GM08714 (cell line): ENCODE results near the gene TNRC18.
A peak's percentile ranks its signal among the peaks of the same experiment; 100 is the strongest.
"Not testable (repeated sequence)": the region's sequence is repeated elsewhere in the genome, so short reads cannot be mapped to it uniquely, and the experiment has no call there.

Experiments used
- H3K4me3 ChIP-seq: fragments of 200-500 bp; sonication (Bioruptor generic); 2 replicates; pipeline ENCODE4 v1.5.1; 2014; ENCODE audit warnings: mild to moderate bottlenecking, low read length, inconsistent platforms
- ZNF274 ChIP-seq: IDR thresholded peaks from 2 replicates; pipeline ENCODE4 v1.6.1; 2012; ENCODE audit warnings: mild to moderate bottlenecking, low read depth, low read length

The TNRC18 gene, protein sequence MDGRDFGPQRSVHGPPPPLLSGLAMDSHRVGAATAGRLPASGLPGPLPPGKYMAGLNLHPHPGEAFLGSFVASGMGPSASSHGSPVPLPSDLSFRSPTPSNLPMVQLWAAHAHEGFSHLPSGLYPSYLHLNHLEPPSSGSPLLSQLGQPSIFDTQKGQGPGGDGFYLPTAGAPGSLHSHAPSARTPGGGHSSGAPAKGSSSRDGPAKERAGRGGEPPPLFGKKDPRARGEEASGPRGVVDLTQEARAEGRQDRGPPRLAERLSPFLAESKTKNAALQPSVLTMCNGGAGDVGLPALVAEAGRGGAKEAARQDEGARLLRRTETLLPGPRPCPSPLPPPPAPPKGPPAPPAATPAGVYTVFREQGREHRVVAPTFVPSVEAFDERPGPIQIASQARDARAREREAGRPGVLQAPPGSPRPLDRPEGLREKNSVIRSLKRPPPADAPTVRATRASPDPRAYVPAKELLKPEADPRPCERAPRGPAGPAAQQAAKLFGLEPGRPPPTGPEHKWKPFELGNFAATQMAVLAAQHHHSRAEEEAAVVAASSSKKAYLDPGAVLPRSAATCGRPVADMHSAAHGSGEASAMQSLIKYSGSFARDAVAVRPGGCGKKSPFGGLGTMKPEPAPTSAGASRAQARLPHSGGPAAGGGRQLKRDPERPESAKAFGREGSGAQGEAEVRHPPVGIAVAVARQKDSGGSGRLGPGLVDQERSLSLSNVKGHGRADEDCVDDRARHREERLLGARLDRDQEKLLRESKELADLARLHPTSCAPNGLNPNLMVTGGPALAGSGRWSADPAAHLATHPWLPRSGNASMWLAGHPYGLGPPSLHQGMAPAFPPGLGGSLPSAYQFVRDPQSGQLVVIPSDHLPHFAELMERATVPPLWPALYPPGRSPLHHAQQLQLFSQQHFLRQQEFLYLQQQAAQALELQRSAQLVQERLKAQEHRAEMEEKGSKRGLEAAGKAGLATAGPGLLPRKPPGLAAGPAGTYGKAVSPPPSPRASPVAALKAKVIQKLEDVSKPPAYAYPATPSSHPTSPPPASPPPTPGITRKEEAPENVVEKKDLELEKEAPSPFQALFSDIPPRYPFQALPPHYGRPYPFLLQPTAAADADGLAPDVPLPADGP (N-terminal part only)

DNA sequence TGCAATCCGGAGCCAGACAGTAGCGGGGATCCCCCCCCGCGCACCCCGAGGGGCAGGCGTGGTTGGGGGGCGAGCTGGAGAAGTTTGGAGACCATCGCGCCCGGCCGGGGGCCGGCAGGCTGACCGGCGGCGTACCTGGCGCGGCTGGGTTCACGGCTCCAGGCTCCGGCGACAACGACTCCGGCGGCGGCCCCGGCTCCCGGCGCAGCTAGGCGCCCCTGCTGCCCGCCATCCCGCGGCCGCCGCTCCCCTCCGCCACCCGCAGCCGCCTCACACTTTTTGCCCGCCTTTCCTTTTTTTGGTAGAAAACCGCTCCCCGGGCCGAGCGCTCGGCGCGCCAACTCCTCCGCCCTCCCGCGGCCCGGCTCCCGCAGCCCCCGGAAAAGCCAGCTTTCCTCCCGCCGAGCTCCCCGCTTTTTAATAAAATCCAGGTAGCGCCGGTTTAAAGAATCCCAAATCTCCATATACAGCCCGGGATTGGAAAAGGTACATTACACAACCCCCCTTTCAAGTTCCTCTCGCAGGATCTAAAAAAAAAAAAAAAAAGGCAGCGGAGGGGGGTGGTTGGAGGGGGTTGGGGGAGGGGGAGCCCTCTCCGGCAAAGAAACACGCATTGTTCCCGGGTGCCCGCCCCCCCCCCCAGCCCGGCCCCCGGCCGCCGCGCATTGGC, at the start of gene TNRC18:
TNRC18 (minus strand) TSS at position 529 of the 670 bp plus-strand sequence. CDS start 2,588 bp downstream, outside the sequence.
- TF ChIP-seq ZNF274 = no peak
- peak within 1 kb of the TSS; percentile 71 for H3K4me3 ChIP-seq

DNA sequence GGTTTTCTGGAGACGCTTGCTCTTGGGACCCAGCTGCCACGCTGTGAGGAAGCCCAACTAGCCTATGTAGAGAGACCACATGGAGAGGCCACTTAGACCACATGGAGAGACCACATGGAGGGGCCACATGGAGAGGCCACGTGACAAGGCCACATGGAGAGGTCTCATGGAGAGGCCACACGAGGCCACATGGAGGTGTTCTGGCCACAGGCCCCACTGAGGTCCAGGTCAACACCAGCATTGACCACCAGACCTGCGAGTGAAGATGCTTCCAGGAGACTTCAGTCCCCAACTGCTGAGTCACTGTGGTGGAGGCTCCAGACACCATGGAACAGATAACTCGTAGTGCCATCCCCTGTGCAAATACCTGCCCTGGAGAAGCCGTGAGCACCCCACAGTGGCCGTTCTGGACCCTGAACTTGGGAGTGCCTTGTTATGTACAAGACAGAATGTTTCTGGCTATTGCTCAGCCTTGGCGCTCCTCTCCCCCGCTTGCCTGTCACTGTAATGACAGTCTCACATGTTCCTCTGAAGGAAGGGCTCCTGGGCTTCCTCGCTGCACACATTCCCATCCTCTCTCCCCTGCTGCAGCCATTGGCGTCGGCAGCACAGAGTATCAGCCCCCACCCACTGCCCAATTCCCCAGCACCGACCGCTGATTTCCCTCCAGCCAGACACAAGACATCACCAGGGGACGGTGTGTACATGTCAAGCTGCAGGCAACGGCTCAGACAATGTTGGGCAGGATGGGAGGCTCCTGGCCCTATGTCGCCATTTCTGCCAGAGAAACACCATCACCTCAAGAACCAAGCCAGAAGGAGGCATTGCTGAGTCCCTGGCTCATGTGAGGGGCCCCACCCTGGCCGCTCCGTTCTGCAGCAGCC, 49.0 kb upstream of the TNRC18 start:
- no peak overlapping the region for H3K4me3 ChIP-seq
- no peak for TF ChIP-seq ZNF274

DNA sequence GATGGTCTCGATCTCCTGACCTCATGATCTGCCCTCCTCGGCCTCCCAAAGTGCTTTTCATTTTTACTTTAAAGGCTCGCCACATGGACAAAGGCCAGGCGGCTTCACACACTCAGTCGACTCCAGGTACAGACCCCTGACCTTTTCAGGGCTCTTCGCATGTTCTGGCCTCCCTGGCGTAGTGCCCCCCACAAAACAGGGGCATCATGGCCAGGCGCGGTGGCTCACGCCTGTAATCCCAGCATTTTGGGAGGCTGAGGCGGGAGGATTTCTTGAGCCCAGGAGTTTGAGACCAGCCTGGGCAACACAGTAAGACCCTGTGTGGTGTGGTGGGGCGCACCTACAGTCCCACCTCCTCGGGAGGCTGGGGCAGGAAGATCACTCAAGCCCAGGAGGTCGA, 48.0 kb upstream of the TNRC18 start:
- not testable (repeated sequence) for H3K4me3 ChIP-seq

DNA sequence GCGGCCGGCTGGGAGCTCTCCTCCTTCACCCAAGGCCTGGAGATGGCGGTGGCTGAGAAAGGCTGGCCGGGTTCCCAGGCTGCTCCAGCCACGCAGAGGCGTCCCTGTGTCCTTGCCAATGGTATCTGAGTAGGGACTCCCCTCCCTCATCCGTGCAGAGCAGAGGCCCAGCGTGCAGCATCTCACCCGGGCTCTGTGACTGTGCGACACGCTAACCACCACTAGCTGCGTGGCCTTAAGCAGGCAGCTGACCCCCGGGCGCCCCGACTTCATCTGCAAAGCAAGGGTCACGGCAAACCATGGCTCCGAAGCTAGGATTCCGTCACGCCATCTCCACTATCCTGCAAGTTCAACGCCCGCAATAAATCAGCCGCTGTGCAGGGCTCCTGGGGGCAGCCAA, 47.2 kb upstream of the TNRC18 start:
- TF ChIP-seq ZNF274 = no peak
- H3K4me3 ChIP-seq = no peak overlapping the region

DNA sequence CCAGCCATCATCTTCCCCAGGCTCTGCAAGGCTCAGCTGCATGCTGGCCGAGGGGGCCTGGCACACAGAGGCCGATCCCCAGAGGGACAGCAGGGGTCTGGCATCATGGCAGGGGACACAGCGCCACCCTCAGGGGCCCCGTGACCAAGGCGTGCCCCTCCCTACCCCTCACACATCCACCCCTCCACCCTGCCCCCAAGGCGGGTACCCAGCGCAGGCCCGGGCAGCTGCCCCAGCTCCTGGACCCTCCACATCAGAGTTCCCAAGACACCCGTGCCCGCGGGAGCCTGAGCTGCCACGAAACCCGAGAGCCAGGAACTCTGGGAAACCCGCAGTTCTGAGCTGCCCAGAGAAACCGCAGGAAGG, 46.5 kb upstream of the TNRC18 start:
- no peak overlapping the region for H3K4me3 ChIP-seq
- TF ChIP-seq ZNF274 = no peak

DNA sequence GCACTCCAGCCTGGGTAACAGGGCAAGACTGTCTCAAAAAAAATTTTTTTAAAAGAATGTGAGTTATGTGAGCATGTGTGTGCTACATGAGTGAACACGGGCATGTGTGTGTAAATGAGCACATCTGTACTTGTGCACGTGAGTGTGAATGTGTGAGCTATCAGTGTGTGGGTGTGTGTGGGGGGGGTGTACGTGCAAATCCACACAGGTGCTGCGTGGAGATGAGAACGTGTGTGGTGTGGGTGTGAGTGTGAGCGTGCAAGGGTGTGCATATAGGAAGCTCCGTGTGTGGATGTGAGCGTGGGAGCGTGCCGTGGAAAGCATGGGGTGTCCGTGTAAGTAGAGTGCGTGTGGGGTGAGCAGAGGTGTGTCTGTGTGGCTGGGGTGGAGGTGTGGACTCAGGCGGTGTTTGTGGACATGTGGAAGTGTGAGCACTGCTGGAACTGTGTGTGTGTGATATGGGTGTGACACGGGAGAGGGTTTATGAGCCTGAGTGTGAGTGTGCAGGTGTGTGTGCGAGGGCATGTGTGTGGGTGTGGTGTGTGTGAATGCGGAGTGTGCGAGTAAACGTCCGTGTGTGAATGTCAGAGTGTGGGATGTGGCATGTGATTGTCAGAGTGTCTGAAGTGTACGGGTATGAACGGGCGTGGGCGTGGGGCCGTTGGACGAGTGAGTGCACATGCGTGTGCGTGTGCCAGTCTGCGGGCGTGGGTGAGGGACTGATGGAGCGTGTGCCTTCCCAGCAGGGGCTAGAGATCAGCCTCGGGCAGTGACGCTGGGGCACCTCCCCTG, 45.9 kb upstream of the TNRC18 start:
- H3K4me3 ChIP-seq = no peak overlapping the region
- TF ChIP-seq ZNF274 = no peak

DNA sequence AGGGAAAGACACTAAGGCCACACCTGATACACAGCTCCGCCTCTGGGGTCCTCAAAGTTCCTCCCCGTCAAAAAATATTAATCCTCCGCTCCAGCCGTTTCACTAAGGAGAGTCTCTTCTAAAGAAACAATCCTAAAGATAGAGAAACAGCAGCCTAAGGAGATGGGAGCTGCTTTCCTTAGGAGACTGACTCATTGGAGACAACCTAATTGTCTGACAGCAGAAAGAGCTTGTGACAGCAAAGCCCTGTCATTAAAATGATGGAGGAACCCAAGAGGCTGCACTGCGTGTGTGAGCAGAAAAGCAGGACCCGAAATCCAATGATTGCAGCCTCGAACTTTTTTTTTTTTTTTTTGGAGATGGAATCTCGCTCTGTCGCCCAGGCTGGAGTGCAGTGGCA, 44.0 kb upstream of the TNRC18 start:
- no peak overlapping the region for H3K4me3 ChIP-seq
- no peak for TF ChIP-seq ZNF274

DNA sequence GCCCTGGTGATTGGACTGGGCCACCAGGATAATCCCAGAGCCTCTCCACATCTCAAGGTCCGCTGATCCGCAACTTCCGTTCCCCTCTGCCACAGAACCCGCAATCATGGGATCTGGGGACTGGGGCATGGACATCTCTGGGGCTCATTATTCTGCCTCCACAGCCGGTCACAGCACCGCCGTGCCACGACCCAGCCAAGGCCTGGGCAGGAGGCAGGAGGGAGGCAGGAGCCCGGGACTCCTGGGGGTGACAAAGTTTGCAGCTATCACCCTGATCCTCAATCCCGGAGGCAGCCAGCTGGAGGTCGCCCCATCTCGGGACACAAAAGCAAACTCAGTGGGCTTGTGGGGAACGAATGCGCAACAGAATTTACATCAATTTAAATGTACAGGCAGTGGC, 42.9 kb upstream of the TNRC18 start:
- H3K4me3 ChIP-seq = no peak overlapping the region
- TF ChIP-seq ZNF274 = no peak

DNA sequence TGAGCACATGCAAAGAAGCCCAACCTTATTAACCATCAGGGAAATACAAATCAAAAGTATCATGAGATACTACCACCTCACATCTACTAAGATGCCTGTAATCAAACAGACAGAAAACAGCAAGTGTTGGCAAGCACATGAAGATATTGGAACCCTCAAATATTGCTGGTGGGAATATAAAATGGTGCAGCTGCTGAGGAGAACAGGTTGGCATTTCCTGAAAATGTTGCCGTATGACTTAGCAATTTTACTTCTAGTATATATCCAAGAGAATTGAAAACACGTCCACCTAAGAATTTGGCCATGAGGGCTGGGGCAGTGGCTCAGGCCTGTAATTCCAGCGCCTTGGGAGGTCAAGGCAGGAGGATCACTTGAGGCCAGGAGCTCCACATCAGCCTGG, 39.4 kb upstream of the TNRC18 start:
- TF ChIP-seq ZNF274 = no peak
- no peak overlapping the region for H3K4me3 ChIP-seq

DNA sequence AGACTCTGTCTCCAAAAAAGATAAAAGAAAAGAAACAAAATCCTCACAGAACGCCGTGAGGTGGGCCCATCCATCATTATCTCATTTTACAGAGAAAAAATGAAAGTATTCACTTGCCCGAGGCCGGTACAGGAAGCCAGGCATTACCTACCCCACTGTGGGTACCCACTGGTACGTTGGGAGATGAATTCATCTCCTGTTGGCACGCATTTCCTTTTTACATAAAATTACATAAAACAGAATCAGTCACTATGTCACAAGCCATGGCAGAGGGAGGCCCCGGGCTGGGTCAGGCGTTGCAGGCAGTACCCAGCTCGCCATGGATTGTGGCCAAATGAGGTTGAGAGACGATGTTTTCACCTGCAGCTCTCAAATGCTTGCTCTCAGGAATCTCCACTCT, 38.6 kb upstream of the TNRC18 start:
- H3K4me3 ChIP-seq = no peak overlapping the region; the same call in 1 of the 2 replicates
- TF ChIP-seq ZNF274 = no peak

DNA sequence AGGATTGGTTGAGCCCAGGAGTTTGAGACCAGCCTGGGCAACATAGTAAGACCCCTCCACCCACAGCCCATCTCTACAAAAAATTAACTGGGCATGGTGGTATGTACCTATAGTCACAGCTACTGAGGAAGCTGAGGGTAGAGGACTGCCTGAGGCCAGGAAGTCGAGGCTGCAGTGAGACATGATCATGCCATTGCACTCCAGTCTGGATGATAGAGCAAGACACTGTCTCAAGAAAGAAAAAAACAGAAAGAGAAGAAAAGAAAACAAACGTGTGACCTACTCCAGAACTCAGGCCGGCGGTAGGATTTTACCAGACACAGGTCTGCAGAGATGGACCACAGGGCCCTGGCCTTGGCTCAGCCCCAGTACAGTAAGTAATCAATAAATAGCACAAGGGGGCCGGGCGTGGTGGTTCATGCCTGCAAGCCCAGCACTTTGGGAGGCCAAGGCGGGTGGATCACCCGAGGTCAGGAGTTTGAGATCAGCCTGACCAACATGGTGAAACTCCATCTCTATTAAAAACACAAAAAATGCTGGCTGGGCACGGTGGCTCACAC, 35.4 kb upstream of the TNRC18 start:
- no peak for TF ChIP-seq ZNF274
- H3K4me3 ChIP-seq = no peak overlapping the region

DNA sequence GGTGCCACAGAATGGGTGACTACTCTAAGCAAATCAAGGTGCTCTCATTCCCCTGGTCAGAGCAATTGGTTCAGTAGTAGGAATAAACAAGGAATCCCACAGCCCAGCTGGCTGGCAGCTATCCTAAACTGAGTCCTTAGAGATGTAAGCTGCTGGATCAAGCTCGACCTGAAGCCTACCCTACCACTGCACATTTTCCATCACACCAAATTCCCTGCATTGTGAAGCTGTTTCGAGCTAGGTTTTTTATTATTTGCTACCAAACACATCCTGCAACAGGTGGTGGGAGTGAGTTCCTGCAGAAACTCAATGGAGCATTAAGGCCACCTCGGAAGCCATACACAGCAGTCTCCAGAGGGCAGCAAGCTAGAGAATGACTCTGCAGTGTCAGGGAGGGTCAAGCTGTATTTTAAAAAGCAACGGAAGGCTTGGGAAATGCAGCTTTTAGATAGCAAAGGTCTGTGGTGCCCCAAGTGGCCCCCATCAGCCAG, 33.7 kb upstream of the TNRC18 start:
- no peak for TF ChIP-seq ZNF274
- H3K4me3 ChIP-seq = no peak overlapping the region

DNA sequence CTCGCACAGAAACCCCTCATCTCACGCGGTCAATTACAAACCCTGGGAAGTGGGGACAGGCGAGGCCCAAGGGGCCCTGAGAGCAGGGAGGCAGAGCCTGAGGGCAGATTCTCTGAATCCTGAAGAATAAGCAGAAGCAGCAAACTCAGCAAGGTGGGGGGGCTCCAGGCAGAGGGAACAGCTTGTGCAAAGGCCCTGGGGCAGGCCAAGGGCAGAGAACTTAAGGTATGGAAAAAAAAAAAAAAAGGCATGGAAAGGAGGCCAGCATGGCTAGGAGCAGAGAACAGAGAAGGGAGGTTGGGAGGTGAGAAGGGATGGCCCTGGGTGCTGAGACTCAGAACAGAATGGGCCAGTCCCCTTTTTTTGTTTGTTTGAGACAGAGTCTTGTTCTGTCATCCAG, 32.8 kb upstream of the TNRC18 start:
- no peak for TF ChIP-seq ZNF274
- H3K4me3 ChIP-seq = no peak overlapping the region
